GM18498 (cell line): ENCODE results near the gene ADAP1.

Source experiments
- ATAC-seq: cut with Tn5 transposase; IDR thresholded peaks from one replicate; pipeline ENCODE4 v1.9.1; 2021; ENCODE audit warnings: mild to moderate bottlenecking, moderate library complexity; ENCODE audit not compliant: unreplicated experiment

Gene ADAP1

GRCh38 chr7:897771-898376 lies 56.6 kb downstream of the ADAP1 start:
- ATAC-seq = no peak

GRCh38 chr7:897086-897485 lies 57.4 kb downstream of the ADAP1 start:
- ATAC-seq = no peak

GRCh38 chr7:896346-897075 lies 58.0 kb downstream of the ADAP1 start:
- ATAC-seq = no peak

- ATAC-seq = no peak
These were observed 58.9 kb downstream of the ADAP1 start for GRCh38 chr7:895451-896052.

- ATAC-seq = no peak
These were observed 59.5 kb downstream of the ADAP1 start for GRCh38 chr7:894927-895450.

- ATAC-seq = no peak
These were observed 60.2 kb downstream of the ADAP1 start for GRCh38 chr7:894164-894867.

- ATAC-seq = no peak
These were observed 60.8 kb downstream of the ADAP1 start for GRCh38 chr7:893686-894085.

GRCh38 chr7:892648-893593 lies 61.6 kb downstream of the ADAP1 start:
- ATAC-seq = no peak

- no peak for ATAC-seq
These were observed 62.7 kb downstream of the ADAP1 start for GRCh38 chr7:891805-892204.

GRCh38 chr7:891291-891690 lies 63.2 kb downstream of the ADAP1 start:
- ATAC-seq = no peak

- no peak for ATAC-seq
These were observed 63.6 kb downstream of the ADAP1 start for GRCh38 chr7:890868-891267.

GRCh38 chr7:889391-889790 lies 65.1 kb downstream of the ADAP1 start:
- ATAC-seq = no peak

GRCh38 chr7:889025-889390 lies 65.5 kb downstream of the ADAP1 start:
- no peak for ATAC-seq

- no peak for ATAC-seq
These were observed 66.1 kb downstream of the ADAP1 start for GRCh38 chr7:888081-889024.

- ATAC-seq = no peak
These were observed 67.0 kb downstream of the ADAP1 start for GRCh38 chr7:887488-887820.

GRCh38 chr7:886626-887487 lies 67.6 kb downstream of the ADAP1 start:
- ATAC-seq = no peak

GRCh38 chr7:885893-886625 lies 68.4 kb downstream of the ADAP1 start:
- ATAC-seq = no peak
